Cardiac fibroblast (primary cell): ENCODE data around the gene MAP3K12.
"Not testable (repeated sequence)": the region's sequence is repeated elsewhere in the genome, so short reads cannot be mapped to it uniquely, and the experiment has no call there.

ENCODE experiments used
- DNase-seq, 2 donors: peaks; one replicate each; pipeline versions ENCODE4 v3.0.0 to v3.0.0-alpha.2; 2010; ENCODE audit warnings: low read depth in 2 of 2
- H3K4me3 ChIP-seq, 2 donors: replicated peaks in 1 of 2; 1 replicate in 1 of 2; 2 replicates in 1 of 2; pipeline ENCODE4 v1.5.1; 2011; ENCODE audit warnings: low read depth in 2 of 2, low read length in 2 of 2, mild to moderate bottlenecking in 2 of 2, moderate library complexity in 1 of 2
- CTCF ChIP-seq: IDR thresholded peaks from one replicate; pipeline ENCODE4 v1.5.1; 2011; ENCODE audit warnings: low read depth, mild to moderate bottlenecking, low read length, inconsistent platforms

MAP3K12 gene

GRCh38 chr12:53452159-53453077, 46.8 kb downstream of the MAP3K12 start:
- peak; percentile 85 to 93 for DNase-seq
- H3K4me3 ChIP-seq = peak overlapping the region; percentile 84 to 87
- TF ChIP-seq CTCF = no peak

- TF ChIP-seq CTCF = peak; percentile 88
- peak within 1 kb of the TSS; percentile 84 to 87 for H3K4me3 ChIP-seq
- peak; percentile 100 for DNase-seq
Measured at GRCh38 chr12:53451661-53452158, 47.5 kb downstream of the MAP3K12 start, which contains the start of gene PCBP2. TSS of gene PCBP2 (plus strand) at chr12:53452102. CDS start at chr12:53454801, 2,699 bp downstream.

GRCh38 chr12:53450936-53451335, 48.3 kb downstream of the MAP3K12 start:
- no peak overlapping the region for H3K4me3 ChIP-seq
- DNase-seq = no peak
- TF ChIP-seq CTCF = no peak

- H3K4me3 ChIP-seq = not testable (repeated sequence)
Measured at GRCh38 chr12:53444593-53445325, 54.5 kb downstream of the MAP3K12 start.

GRCh38 chr12:53443955-53444354, 55.3 kb downstream of the MAP3K12 start:
- no peak for DNase-seq
- no peak overlapping the region for H3K4me3 ChIP-seq
- no peak for TF ChIP-seq CTCF

More at GRCh38 chr12:53444593-53445325, 54.5 kb downstream of the MAP3K12 start:
- DNase-seq = not testable (repeated sequence)

- peak within 1 kb of the TSS; percentile 67 for H3K4me3 ChIP-seq
- no peak for TF ChIP-seq CTCF
- DNase-seq = peak; percentile 100
Measured at GRCh38 chr12:53441040-53441833, 58.0 kb downstream of the MAP3K12 start, which contains the start of gene PRR13. TSS of gene PRR13 (plus strand) at chr12:53441734. CDS start at chr12:53442715, 981 bp downstream.

GRCh38 chr12:53439582-53439981, 59.7 kb downstream of the MAP3K12 start:
- not testable (repeated sequence) for H3K4me3 ChIP-seq, DNase-seq

- not testable (repeated sequence) for DNase-seq, H3K4me3 ChIP-seq
Measured at GRCh38 chr12:53435326-53435725, 63.9 kb downstream of the MAP3K12 start.
